NCI-H345 treated with DMSO at 0.1 percent for 48 hours (cell line): ENCODE measurements around the gene CCDC172.
"Not testable (repeated sequence)": the region's sequence is repeated elsewhere in the genome, so short reads cannot be mapped to it uniquely, and the experiment has no call there.

ENCODE experiments used
- DNase-seq: peaks from one replicate; lab custom pipeline; 2025; ENCODE audit not compliant: unreplicated experiment; lab: John Stamatoyannopoulos, UW

CCDC172 gene

DNA sequence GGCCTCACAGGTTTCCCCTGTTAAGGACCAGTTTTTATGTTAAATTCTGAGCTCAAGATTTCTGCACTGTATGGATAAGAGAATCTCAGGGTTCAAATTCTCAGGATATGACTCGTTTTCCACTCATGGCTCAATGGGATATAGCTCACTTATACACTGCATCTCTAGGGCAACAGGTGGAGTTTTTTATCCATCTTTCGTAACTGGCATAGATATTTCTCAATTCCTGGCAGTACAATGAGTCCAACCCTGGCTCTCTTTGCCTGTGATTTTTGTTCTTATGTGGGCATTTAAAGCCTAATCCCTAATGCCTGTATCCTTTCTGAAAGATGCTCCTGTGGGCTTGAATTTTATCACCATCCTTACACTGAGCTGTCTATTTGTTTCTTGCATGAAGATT lies 7.6 kb downstream of the CCDC172 start:
- DNase-seq: no peak

DNA sequence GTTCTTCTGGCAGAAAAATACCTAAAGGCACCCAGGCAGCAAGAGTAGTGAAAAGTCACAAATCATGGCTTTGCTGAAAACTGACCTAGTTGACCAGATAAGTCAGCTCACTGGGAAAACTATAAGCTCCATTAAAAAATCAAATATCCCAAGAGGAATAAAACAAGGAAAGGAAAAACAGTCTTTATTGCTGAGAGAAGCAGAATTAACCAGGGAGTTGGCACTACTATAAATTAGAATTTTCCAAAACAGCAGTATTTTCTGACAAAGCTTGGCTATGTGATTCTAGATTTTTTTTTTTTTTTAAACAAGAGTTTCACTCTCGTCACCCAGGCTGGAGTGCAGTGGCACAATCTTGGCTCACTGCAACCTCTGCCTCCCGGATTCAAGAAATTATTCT lies 12.6 kb downstream of the CCDC172 start:
- no peak for DNase-seq

- no peak for DNase-seq
Observed at GRCh38 chr10:116352125-116352524, 27.9 kb downstream of the CCDC172 start.

GRCh38 chr10:116353817-116354216 lies 29.6 kb downstream of the CCDC172 start:
- DNase-seq: no peak

DNA sequence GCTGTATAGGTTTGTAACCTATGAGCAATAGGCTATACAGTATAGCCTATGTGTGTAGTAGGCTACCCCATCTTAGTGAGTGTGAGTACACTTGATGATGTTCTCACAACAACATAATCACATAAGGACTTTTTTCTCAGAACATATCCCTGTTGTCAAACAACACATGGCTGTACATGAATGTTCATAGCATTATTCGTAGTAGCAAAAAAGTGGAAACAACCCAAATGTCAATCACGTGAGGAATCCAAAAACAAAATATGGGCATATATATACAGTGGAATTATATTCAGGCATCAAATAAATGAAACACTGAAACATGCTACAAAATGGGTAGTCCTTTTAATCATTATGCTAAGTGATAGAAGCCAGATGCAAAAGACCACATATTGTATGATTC lies 31.1 kb downstream of the CCDC172 start:
- DNase-seq: no peak

- no peak for DNase-seq
Observed at GRCh38 chr10:116356833-116357232, 32.6 kb downstream of the CCDC172 start.

DNA sequence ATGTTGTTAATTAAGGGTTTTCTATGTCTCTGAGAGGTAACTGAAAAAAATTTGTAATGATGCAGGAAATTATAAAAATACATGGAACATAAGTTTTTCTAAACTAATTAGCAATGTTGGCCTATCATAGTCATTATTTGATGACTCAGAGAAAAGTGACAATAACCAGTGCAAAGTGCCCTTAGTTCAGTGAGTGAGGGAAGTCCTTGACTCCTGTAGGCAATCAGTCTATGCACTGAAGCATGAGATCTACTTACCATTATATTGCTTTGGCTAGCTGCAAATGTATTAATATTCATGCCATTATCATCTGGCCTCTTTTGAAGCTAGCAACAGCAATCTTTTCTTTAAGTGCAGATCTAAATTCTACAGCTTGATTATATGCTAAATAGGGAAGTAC lies 40.6 kb downstream of the CCDC172 start:
- DNase-seq: peak; percentile 3

GRCh38 chr10:116371737-116372136 lies 47.5 kb downstream of the CCDC172 start:
- DNase-seq: no peak

DNA sequence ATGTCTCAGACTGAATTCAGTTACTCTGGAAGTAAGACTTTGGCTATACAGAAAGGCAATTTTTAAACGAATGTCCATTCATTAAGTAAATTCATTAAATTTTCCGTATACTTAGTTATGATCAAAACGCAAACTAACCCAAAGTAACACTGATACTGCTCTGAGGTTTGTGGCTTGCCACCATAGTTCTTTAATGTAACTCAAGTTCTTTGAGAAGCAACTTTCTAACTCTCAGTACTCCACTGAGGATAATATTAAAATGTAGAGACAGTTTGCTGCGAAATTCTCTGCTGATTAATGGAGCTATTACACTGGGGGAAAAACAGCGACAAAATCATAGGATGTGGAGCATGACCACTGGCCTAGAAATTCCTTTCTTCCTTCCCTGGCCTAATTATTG lies 58.0 kb downstream of the CCDC172 start:
- DNase-seq: no peak

DNA sequence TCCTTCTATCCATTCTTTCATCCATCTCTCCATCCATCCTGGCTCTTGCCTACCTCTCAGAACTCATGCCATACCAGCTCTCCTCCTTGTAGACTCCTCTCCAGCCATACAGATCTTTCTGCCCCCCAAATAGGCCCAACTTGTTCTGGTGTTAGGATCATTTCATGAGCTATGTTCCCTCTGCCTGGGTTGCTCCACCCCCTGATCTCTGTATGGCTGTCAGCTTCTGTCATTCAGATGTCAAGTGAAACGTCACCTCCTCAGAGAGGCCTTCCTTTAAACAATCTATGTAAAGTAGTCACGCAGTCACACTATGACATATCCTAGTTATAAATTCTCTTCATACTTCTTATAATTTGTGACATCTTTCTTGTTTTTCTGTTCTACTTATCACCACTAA lies 61.1 kb downstream of the CCDC172 start:
- no peak for DNase-seq

DNA sequence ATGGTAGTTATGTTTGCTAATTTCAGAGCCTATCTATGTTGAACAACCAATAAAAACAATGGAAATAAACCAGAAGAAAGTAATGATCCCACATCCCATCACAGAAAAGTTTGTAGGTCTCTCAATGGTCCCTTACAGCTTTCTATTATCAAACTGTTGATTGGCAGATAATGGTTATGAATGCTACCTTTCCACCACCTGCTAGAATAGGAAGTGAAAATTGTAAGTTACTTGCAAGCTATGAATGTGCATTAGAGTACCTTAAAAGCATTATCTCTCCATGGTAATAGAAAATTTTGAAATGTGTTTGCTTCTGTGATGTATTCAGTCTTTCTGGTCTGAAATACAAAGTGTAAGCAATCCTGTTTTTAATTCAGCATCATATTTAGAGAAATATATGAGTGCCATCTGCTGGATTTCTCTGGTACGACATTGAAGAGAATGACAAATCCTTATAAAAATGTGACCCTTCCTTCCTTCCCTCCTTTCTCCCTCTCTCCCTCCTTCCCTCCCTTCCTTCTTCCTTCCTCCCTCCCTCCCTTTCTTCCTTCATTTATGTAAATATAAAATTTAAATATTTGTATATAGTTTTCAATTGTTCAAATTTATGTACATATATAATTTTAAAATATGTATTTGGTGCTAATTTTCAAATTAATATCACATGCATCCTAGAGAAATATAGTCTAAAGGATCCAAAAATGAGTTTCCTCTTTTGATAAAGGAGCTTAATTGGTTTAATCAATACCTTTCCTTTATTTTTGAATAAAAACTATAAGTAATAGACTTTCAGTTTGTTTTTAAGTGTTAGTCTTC lies 62.0 kb downstream of the CCDC172 start:
- peak; percentile 15 for DNase-seq

DNA sequence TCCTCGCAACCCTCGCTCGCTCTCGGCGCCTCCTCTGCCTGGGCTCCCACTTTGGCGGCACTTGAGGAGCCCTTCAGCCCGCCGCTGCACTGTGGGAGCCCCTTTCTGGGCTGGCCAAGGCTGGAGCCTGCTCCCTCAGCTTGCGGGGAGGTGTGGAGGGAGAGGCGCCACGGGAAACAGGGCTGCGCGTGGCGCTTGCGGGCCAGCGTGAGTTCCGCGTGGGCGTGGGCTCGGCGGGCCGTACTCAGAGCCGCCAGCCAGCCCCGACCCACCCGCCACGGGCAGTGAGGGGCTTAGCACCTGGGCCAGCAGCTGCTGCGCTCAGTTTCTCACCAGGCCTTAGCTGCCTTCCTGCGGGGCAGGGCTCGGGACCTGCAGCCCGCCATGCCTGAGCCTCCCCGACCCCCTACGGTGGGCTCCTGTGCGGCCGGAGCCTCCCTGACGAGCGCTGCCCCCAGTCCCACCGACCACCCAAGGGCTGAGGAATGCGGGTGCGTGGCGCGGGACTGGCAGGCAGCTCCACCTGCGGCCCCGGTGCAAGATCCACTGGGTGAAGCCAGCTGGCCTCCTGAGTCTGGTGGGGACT lies 69.1 kb downstream of the CCDC172 start:
- not testable (repeated sequence) for DNase-seq

GRCh38 chr10:116395223-116395985 lies 71.2 kb downstream of the CCDC172 start:
- DNase-seq: no peak

DNA sequence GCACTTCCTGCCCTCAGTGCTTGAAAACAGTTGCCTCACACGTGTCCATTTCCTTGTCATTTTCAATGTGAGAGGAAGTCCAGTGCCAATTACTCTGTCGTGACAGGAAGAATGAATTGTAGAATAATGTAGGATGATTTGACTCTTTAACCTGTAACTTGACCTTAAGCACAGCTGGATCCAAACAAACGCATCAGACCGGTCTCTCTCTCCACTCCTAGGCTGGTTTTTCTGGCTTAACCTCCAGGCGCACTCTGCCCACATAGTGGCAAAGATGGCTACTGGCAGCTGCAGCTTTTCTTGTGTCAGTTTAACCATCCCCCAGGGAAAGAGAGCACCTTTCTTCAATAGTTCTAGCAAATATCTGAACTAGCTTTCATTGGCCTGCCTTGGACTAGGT lies 74.0 kb downstream of the CCDC172 start:
- DNase-seq: no peak

GRCh38 chr10:116402858-116403257 lies 78.6 kb downstream of the CCDC172 start:
- no peak for DNase-seq

- no peak for DNase-seq
Observed at GRCh38 chr10:116403740-116404250, 79.5 kb downstream of the CCDC172 start.

DNA sequence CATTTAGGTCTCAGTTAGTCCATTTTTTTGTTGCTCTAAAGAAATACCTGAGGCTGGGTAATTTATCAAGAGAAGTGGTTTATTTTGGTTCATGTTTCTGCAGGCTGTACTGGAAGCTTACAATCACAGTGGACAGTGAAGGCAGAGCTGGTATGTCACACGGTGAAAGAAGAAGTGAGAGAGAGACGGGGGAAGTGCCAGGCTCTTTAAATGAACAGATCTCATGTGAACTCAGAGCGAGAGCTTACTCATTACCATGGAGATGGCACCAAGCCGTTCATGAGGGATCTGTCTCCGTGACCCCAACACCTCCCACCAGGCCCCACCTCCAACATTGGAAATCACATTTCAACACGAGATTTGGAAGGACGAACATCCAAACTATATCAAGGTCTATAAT lies 84.5 kb downstream of the CCDC172 start:
- no peak for DNase-seq

DNA sequence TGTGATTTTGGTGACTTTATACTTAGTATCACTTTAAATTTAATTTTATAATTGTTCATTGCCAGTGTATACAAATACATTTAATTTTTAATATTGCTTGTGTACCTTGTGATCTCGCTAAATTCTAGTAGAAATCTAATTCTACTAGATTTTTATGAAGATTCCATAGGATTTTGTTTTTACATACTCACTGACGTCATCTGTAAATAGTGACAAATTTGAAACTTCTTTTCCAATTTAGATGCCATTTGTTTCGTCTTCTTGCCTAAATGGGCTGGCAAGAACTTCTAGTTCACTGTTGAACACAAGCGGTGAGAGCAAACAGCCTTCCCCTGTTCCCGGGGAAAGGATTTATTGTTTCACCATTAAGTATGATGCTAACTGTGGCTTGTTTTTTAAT lies 86.1 kb downstream of the CCDC172 start:
- DNase-seq: no peak

- no peak for DNase-seq
Observed at GRCh38 chr10:116417821-116418220, 93.6 kb downstream of the CCDC172 start.

GRCh38 chr10:116418389-116418788 lies 94.1 kb downstream of the CCDC172 start:
- no peak for DNase-seq

DNA sequence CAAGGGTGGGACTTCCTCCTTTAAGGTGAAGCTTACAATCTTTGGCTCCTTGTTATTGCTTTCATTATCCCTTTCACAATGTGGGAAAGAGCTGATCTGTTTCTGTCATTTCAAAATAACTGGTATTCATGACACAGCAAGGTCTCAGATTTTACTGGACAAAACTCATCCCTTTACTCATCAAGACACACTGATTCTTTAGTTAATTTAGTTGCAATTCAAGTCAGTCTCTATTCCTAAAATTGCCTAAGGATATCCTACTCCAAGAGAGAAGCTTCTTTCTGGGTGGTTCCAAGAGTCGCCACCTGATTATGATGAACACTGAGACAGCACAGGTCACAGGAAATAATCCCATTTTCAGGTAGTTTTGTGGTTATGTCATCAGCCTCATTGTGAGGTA lies 97.6 kb downstream of the CCDC172 start:
- DNase-seq: no peak

GRCh38 chr10:116427671-116428070 lies 103.4 kb downstream of the CCDC172 start, which contains the start of gene PNLIPRP3:
Gene PNLIPRP3 (plus strand): TSS chr10:116427847. CDS start chr10:116428013, 166 bp downstream.
- DNase-seq: no peak
